ENCODE results near the gene REM1.

GRCh38 chr20:31516651-31517050 lies 41.6 kb downstream of the REM1 start:
- TF ChIP-seq CTCF (IDR thresholded peaks at IDR 0.05; ENCODE audit: insufficient read depth, low read depth, low read length) = no peak
- no peak for TF ChIP-seq EZH2 (IDR thresholded peaks at IDR 0.05; ENCODE audit: insufficient read depth, low read length)
